A673 (cell line): ENCODE data around the gene SH3D19. TPM values are rescaled to one million over a fixed set of nuclear protein-coding genes. Genes with fewer than 3 reads are reported as not detected.
A peak's percentile ranks its signal among the peaks of the same experiment; 100 is the strongest.

Source experiments
- BruUV-seq: library from RNA; stranded (reverse); fragments of 400-500 nt; replicated peaks from 2 replicates; lab custom pipeline; 2021; lab: Mats Ljungman, UMichigan
- CTCF ChIA-PET: fragments of 300-600 bp; sonication (Branson Sonifier 250); formaldehyde crosslinking; loops from one replicate; lab custom pipeline; 2022; ENCODE audit warnings: antibody characterized with exemption; lab: Charles Lee
- POLR2A ChIA-PET: fragments of 300-600 bp; sonication (Branson Sonifier 250); formaldehyde crosslinking; loops from one replicate; lab custom pipeline; 2022; ENCODE audit warnings: antibody characterized with exemption; ENCODE audit not compliant: low non-redundant PET; lab: Charles Lee
- DNase-seq: peaks from one replicate; pipeline ENCODE4 v3.0.0-alpha.2; 2015; ENCODE audit warnings: low spot score
- H3K27ac ChIP-seq: fragments of 200-600 bp; sonication (generic); 2 replicates; pipeline ENCODE4 v1.5.1; 2016; ENCODE audit warnings: mixed run types, low read depth, mild to moderate bottlenecking, mixed read lengths, antibody characterized with exemption, low read length; ENCODE audit not compliant: poor library complexity, severe bottlenecking
- H3K27me3 ChIP-seq: fragments of 200-600 bp; sonication (generic); replicated peaks from 2 replicates; pipeline ENCODE4 v1.6.1; 2017; ENCODE audit warnings: mixed run types, low read depth, mild to moderate bottlenecking, mixed read lengths, antibody characterized with exemption, low read length; ENCODE audit not compliant: insufficient read depth, poor library complexity
- H3K36me3 ChIP-seq: fragments of 200-600 bp; sonication (generic); 2 replicates; pipeline ENCODE4 v1.6.1; 2016; ENCODE audit warnings: mixed run types, mild to moderate bottlenecking, mixed read lengths, antibody characterized with exemption, low read length; ENCODE audit not compliant: insufficient read depth, poor library complexity, severe bottlenecking
- H3K4me1 ChIP-seq: fragments of 200-600 bp; sonication (generic); 2 replicates; pipeline ENCODE4 v1.6.1; 2017; ENCODE audit warnings: mixed run types, mild to moderate bottlenecking, mixed read lengths, antibody characterized with exemption, low read length; ENCODE audit not compliant: insufficient read depth, poor library complexity, severe bottlenecking
- H3K4me3 ChIP-seq: fragments of 200-600 bp; sonication (generic); 2 replicates; pipeline ENCODE4 v1.5.1; 2016; ENCODE audit warnings: low read depth, mixed run types, mild to moderate bottlenecking, mixed read lengths, low read length; ENCODE audit not compliant: poor library complexity, severe bottlenecking
- H3K9me3 ChIP-seq: fragments of 200-600 bp; sonication (generic); 2 replicates; pipeline ENCODE4 v1.6.1; 2016; ENCODE audit warnings: mixed run types, low read depth, mild to moderate bottlenecking, mixed read lengths, antibody characterized with exemption, low read length; ENCODE audit not compliant: poor library complexity, severe bottlenecking
- EZH2 ChIP-seq: fragments of 200-600 bp; sonication (generic); IDR thresholded peaks from 2 replicates; pipeline ENCODE4 v1.6.1; 2017; ENCODE audit warnings: borderline replicate concordance, low read depth, mild to moderate bottlenecking, mixed read lengths, antibody characterized with exemption, low read length; ENCODE audit not compliant: poor library complexity, severe bottlenecking
- intact Hi-C: fragments of 100-400 bp; cut with micrococcal nuclease; formaldehyde crosslinking; loops from one replicate; pipeline ENCODE4 v1.10.0; 2022; ENCODE audit not compliant: unreplicated experiment
- total RNA-seq: library from RNA; stranded (reverse); gene quantifications from 2 replicates; pipeline ENCODE4 v1.2.3, GENCODE V29; 2021
- TF ChIP-seq, protein P1 (sequence below): fragments of 300-800, 200-600 bp; sonication (generic); conservative IDR thresholded peaks from 2 replicates; pipeline ENCODE4 v1.5.1; 2017; ENCODE audit warnings: low read depth, mild to moderate bottlenecking, antibody characterized with exemption, low read length, moderate library complexity, mixed read lengths

The SH3D19 gene
- total RNA-seq, 1 experiment from 2014 or later, result 0.86 TPM

DNA sequence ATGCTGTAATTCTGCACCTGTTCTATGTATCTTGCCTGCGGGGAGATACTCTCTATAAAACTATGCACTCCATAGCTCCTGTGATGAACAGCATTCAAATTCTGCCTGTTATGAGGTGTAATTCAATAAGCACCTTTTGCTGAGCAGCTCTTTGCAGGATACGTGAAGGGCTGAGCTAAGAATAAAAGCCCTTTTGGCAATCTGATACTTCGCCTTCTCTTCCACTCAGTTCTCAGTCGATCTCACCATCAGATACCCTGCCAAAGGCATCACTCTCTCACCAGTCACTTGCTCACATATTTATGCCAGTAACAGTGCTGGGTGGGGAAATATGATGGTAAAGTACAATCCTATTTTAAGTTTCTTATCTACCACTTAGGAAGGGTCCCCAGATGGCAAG is 158.8 kb downstream of the SH3D19 start:
- Histone ChIP-seq H3K9me3 (no peaks in the 10 kb centered on the region), H3K27ac (no peak overlapping the region), H3K4me1 (peaks cover 6% of the 10 kb centered on the region), H3K4me3 (no peak overlapping the region), H3K27me3 (no peaks in the 10 kb centered on the region), H3K36me3 (no peaks in the 10 kb centered on the region)
- ChIA-PET CTCF (no interaction called here), POLR2A (no interaction called here)
- no peak for DNase-seq
- no TSS peak for BruUV-seq
- intact Hi-C loops, result no loop called here
- TF ChIP-seq EZH2, result no peak
- TF ChIP-seq, protein P1, sequence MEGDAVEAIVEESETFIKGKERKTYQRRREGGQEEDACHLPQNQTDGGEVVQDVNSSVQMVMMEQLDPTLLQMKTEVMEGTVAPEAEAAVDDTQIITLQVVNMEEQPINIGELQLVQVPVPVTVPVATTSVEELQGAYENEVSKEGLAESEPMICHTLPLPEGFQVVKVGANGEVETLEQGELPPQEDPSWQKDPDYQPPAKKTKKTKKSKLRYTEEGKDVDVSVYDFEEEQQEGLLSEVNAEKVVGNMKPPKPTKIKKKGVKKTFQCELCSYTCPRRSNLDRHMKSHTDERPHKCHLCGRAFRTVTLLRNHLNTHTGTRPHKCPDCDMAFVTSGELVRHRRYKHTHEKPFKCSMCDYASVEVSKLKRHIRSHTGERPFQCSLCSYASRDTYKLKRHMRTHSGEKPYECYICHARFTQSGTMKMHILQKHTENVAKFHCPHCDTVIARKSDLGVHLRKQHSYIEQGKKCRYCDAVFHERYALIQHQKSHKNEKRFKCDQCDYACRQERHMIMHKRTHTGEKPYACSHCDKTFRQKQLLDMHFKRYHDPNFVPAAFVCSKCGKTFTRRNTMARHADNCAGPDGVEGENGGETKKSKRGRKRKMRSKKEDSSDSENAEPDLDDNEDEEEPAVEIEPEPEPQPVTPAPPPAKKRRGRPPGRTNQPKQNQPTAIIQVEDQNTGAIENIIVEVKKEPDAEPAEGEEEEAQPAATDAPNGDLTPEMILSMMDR, result no peak

DNA sequence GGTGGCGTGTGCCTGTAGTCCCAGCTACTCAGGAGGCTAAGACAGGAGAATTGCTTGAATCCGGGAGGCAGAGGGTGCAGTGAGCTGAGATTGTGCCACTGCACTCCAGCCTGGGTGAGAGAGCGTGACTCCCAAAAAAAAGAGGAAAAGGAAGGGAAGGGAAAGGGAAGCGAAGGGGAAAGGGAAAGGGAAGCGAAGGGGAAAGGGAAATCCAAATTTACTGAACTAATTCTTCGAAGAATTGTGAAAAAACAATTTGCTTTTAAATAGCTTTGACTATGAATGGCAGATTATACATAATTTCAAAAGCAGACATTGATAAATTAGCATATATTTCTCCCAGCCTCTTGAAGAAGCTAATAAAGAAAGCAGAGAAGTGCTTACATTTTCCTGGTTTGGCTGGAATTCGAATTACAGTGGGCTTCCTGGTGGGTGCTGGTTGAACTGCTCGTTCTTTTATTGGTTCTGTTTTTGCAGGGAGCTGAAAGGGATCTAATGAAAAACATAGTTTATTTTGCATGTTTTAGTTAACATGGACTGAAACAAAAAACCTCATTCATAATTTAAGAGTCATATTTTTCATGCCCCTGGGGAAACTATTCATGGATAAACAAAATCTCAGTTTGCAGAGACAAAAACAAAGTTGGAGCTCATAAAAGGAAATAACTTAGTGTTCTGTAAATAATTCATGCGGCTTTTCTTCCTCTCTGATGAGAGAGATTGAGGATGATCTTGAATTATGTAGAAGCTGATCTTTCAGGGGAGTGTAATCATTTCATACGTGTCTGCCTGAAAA is 160.0 kb downstream of the SH3D19 start:
- POLR2A ChIA-PET, result no interaction called here

DNA sequence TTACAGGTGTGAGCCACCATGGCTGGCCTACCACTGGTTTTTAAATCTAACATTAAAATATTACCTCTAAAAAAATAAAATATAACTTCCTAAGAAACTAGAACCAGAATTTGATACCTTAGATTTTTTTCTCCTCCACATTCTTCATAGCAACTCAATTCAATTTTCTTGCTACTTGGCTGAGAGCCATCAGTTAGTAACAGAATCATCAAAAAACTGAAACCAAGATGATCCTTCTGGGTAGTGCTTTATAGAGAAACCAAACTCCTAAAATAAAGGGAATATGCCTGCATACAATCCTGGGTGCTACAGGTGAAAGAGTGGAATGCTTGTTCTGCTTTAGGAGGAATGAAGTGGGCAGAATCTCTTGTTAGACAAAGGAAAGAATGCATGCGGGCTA is 161.6 kb downstream of the SH3D19 start:
- POLR2A ChIA-PET, result interaction anchor here (0.7 kb wide), 1 partner anchor 30 kb away, joined by 5 read pairs; no protein-coding TSS in a partner anchor
- Histone ChIP-seq H3K36me3 (no peaks in the 10 kb centered on the region), H3K27ac (no peak overlapping the region), H3K4me3 (no peak overlapping the region), H3K27me3 (no peaks in the 10 kb centered on the region), H3K4me1 (peaks cover 6% of the 10 kb centered on the region), H3K9me3 (no peaks in the 10 kb centered on the region)
- DNase-seq, result no peak
- intact Hi-C loops, result no loop called here
- CTCF ChIA-PET, result no interaction called here
- TF ChIP-seq, protein P1, result no peak
- no peak for TF ChIP-seq EZH2
- BruUV-seq, result no TSS peak

More for the DNA sequence above, 160.0 kb downstream of the SH3D19 start:
- no peak overlapping the region for H3K27ac ChIP-seq
- no peaks in the 10 kb centered on the region for H3K36me3 ChIP-seq
- no TSS peak for BruUV-seq
- intact Hi-C loops, result no loop called here
- DNase-seq, result peak; percentile 13
- H3K9me3 ChIP-seq, result no peaks in the 10 kb centered on the region
- H3K27me3 ChIP-seq, result no peaks in the 10 kb centered on the region
- CTCF ChIA-PET, result interaction anchor here (0.5 kb wide), 1 partner anchor 206 kb away, joined by 3 read pairs; no protein-coding TSS in a partner anchor
- H3K4me3 ChIP-seq, result no peak overlapping the region
- H3K4me1 ChIP-seq, result peaks cover 6% of the 10 kb centered on the region
- no peak for TF ChIP-seq EZH2
- TF ChIP-seq, protein P1, result no peak
